Measurements from ENCODE around the gene CADPS2.

Gene CADPS2

DNA sequence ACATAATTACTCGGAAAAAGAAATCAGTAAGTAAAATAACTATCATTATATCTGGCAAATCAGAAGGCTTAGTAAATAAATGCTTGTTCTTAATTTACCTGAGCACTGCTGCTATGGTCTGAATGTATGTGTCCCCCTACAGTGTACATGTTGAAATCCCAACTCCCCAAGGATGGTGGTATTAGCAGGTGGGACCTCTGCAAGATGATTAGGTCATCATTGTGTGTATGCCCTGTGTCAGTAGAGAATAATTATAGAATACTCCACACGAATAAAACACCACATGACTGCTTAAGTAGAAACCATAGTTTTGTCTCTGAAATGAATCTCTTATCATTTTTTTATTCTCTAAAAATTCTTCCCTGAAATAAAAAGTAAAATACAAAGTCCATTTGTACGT, 289.0 kb downstream of the CADPS2 start (continued):
- TF ChIP-seq, protein P1, sequence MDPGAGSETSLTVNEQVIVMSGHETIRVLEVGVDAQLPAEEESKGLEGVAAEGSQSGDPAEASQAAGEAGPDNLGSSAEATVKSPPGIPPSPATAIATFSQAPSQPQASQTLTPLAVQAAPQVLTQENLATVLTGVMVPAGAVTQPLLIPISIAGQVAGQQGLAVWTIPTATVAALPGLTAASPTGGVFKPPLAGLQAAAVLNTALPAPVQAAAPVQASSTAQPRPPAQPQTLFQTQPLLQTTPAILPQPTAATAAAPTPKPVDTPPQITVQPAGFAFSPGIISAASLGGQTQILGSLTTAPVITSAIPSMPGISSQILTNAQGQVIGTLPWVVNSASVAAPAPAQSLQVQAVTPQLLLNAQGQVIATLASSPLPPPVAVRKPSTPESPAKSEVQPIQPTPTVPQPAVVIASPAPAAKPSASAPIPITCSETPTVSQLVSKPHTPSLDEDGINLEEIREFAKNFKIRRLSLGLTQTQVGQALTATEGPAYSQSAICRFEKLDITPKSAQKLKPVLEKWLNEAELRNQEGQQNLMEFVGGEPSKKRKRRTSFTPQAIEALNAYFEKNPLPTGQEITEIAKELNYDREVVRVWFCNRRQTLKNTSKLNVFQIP (CRISPR knock-in tag; IDR thresholded peaks at IDR 0.05; ENCODE audit: borderline replicate concordance, low read depth), result no peak
- TF ChIP-seq ARNTL (CRISPR knock-in tag; IDR thresholded peaks at IDR 0.05; ENCODE audit: borderline replicate concordance, low read depth) (no peak), ISL1 (CRISPR knock-in tag; IDR thresholded peaks at IDR 0.05) (no peak)

DNA sequence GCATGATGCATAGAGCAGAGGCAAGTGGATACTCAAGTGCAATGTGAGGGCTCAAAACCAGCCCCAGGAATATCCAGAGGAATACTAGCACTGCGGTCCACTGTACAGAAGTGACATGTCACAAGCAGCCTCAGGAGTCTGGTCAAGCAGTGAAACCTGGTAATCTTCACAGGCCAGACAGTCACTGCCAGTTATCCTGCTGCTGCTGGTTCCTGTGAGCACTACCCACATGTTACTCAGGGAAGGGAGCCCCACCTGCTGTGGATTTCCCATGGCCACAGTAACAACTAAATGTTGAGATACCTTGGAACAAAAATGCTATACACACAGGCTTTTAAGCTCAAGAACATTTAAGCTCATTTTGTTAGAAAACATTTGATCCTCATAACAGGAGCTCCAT, 290.4 kb downstream of the CADPS2 start:
- no peak for TF ChIP-seq ZNF70 (CRISPR knock-in tag; IDR thresholded peaks at IDR 0.05)
- TF ChIP-seq SNAI2 (CRISPR knock-in tag; IDR thresholded peaks at IDR 0.05), result no peak
- TF ChIP-seq, protein P2, sequence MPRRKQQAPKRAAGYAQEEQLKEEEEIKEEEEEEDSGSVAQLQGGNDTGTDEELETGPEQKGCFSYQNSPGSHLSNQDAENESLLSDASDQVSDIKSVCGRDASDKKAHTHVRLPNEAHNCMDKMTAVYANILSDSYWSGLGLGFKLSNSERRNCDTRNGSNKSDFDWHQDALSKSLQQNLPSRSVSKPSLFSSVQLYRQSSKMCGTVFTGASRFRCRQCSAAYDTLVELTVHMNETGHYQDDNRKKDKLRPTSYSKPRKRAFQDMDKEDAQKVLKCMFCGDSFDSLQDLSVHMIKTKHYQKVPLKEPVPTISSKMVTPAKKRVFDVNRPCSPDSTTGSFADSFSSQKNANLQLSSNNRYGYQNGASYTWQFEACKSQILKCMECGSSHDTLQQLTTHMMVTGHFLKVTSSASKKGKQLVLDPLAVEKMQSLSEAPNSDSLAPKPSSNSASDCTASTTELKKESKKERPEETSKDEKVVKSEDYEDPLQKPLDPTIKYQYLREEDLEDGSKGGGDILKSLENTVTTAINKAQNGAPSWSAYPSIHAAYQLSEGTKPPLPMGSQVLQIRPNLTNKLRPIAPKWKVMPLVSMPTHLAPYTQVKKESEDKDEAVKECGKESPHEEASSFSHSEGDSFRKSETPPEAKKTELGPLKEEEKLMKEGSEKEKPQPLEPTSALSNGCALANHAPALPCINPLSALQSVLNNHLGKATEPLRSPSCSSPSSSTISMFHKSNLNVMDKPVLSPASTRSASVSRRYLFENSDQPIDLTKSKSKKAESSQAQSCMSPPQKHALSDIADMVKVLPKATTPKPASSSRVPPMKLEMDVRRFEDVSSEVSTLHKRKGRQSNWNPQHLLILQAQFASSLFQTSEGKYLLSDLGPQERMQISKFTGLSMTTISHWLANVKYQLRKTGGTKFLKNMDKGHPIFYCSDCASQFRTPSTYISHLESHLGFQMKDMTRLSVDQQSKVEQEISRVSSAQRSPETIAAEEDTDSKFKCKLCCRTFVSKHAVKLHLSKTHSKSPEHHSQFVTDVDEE (CRISPR knock-in tag; IDR thresholded peaks at IDR 0.05), result no peak
- no peak for TF ChIP-seq PPARA (CRISPR knock-in tag; IDR thresholded peaks at IDR 0.05; ENCODE audit: borderline replicate concordance)
- TF ChIP-seq ESRRG (CRISPR knock-in tag; IDR thresholded peaks at IDR 0.05), result no peak
- no peak for TF ChIP-seq ARNTL (CRISPR knock-in tag; IDR thresholded peaks at IDR 0.05; ENCODE audit: borderline replicate concordance, low read depth)
- TF ChIP-seq OSR1 (CRISPR knock-in tag; IDR thresholded peaks at IDR 0.05), result no peak
- TF ChIP-seq ZFP3 (CRISPR knock-in tag; IDR thresholded peaks at IDR 0.05), result no peak
- no peak for TF ChIP-seq GLIS3 (CRISPR knock-in tag; IDR thresholded peaks at IDR 0.05)
- TF ChIP-seq, protein P3, sequence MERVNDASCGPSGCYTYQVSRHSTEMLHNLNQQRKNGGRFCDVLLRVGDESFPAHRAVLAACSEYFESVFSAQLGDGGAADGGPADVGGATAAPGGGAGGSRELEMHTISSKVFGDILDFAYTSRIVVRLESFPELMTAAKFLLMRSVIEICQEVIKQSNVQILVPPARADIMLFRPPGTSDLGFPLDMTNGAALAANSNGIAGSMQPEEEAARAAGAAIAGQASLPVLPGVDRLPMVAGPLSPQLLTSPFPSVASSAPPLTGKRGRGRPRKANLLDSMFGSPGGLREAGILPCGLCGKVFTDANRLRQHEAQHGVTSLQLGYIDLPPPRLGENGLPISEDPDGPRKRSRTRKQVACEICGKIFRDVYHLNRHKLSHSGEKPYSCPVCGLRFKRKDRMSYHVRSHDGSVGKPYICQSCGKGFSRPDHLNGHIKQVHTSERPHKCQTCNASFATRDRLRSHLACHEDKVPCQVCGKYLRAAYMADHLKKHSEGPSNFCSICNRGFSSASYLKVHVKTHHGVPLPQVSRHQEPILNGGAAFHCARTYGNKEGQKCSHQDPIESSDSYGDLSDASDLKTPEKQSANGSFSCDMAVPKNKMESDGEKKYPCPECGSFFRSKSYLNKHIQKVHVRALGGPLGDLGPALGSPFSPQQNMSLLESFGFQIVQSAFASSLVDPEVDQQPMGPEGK (CRISPR knock-in tag; IDR thresholded peaks at IDR 0.05; ENCODE audit: borderline replicate concordance), result no peak
- TF ChIP-seq TOX (CRISPR knock-in tag; IDR thresholded peaks at IDR 0.05; ENCODE audit: borderline replicate concordance), result no peak
- ATAC-seq, result no peak

DNA sequence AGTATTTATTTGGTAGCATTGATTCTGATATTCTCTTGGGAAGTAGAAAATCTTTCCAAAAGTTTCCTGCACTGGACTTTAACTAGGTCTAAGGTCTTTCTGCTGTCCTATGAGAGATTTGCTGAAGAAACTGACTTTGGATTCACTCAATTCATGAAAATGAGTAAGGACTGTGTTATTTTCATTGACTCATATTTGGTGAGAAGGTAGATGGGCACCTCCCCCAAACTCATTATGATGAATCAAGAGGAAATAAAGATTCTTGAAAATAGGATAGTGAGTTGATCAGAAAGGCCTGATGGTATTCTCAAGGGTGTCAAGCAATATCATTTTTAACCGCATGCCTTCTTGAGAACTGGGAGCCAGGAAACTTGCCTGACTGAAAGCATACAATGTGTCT, 297.6 kb downstream of the CADPS2 start:
- TF ChIP-seq, protein P4, sequence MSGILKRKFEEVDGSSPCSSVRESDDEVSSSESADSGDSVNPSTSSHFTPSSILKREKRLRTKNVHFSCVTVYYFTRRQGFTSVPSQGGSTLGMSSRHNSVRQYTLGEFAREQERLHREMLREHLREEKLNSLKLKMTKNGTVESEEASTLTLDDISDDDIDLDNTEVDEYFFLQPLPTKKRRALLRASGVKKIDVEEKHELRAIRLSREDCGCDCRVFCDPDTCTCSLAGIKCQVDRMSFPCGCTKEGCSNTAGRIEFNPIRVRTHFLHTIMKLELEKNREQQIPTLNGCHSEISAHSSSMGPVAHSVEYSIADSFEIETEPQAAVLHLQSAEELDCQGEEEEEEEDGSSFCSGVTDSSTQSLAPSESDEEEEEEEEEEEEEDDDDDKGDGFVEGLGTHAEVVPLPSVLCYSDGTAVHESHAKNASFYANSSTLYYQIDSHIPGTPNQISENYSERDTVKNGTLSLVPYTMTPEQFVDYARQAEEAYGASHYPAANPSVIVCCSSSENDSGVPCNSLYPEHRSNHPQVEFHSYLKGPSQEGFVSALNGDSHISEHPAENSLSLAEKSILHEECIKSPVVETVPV (CRISPR knock-in tag; IDR thresholded peaks at IDR 0.05), result no peak
- TF ChIP-seq ARNTL (CRISPR knock-in tag; IDR thresholded peaks at IDR 0.05; ENCODE audit: borderline replicate concordance, low read depth) (no peak), ZNF70 (CRISPR knock-in tag; IDR thresholded peaks at IDR 0.05) (no peak), PPARA (CRISPR knock-in tag; IDR thresholded peaks at IDR 0.05; ENCODE audit: borderline replicate concordance) (no peak), GLIS3 (CRISPR knock-in tag; IDR thresholded peaks at IDR 0.05) (no peak), TOX (CRISPR knock-in tag; IDR thresholded peaks at IDR 0.05; ENCODE audit: borderline replicate concordance) (no peak), ZFP3 (CRISPR knock-in tag; IDR thresholded peaks at IDR 0.05) (no peak), BACH2 (CRISPR knock-in tag; IDR thresholded peaks at IDR 0.05; ENCODE audit: borderline replicate concordance) (no peak), TCF4 (CRISPR knock-in tag; IDR thresholded peaks at IDR 0.05; ENCODE audit: borderline replicate concordance) (no peak)
- TF ChIP-seq, protein P2 (CRISPR knock-in tag; IDR thresholded peaks at IDR 0.05), result no peak
- TF ChIP-seq, protein P5, sequence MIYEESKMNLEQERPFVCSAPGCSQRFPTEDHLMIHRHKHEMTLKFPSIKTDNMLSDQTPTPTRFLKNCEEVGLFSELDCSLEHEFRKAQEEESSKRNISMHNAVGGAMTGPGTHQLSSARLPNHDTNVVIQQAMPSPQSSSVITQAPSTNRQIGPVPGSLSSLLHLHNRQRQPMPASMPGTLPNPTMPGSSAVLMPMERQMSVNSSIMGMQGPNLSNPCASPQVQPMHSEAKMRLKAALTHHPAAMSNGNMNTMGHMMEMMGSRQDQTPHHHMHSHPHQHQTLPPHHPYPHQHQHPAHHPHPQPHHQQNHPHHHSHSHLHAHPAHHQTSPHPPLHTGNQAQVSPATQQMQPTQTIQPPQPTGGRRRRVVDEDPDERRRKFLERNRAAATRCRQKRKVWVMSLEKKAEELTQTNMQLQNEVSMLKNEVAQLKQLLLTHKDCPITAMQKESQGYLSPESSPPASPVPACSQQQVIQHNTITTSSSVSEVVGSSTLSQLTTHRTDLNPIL (CRISPR knock-in tag; IDR thresholded peaks at IDR 0.05; ENCODE audit: low read depth), result no peak
- TF ChIP-seq, protein P3 (CRISPR knock-in tag; IDR thresholded peaks at IDR 0.05; ENCODE audit: borderline replicate concordance), result no peak

More for the DNA sequence above, 297.6 kb downstream of the CADPS2 start:
- ATAC-seq, result no peak

Measured in SK-N-SH treated with all-trans-retinoic acid at 6 μM for 48 hours (cell line).